ENCODE measurements around the gene HECA.

GRCh38 chr6:139099984-139100383 lies 34.9 kb upstream of the HECA start:
- TF ChIP-seq, protein P1, sequence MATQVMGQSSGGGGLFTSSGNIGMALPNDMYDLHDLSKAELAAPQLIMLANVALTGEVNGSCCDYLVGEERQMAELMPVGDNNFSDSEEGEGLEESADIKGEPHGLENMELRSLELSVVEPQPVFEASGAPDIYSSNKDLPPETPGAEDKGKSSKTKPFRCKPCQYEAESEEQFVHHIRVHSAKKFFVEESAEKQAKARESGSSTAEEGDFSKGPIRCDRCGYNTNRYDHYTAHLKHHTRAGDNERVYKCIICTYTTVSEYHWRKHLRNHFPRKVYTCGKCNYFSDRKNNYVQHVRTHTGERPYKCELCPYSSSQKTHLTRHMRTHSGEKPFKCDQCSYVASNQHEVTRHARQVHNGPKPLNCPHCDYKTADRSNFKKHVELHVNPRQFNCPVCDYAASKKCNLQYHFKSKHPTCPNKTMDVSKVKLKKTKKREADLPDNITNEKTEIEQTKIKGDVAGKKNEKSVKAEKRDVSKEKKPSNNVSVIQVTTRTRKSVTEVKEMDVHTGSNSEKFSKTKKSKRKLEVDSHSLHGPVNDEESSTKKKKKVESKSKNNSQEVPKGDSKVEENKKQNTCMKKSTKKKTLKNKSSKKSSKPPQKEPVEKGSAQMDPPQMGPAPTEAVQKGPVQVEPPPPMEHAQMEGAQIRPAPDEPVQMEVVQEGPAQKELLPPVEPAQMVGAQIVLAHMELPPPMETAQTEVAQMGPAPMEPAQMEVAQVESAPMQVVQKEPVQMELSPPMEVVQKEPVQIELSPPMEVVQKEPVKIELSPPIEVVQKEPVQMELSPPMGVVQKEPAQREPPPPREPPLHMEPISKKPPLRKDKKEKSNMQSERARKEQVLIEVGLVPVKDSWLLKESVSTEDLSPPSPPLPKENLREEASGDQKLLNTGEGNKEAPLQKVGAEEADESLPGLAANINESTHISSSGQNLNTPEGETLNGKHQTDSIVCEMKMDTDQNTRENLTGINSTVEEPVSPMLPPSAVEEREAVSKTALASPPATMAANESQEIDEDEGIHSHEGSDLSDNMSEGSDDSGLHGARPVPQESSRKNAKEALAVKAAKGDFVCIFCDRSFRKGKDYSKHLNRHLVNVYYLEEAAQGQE (IDR thresholded peaks at IDR 0.05; ENCODE audit: low read depth, low read length), result no peak
- TF ChIP-seq GATA2 (CRISPR knock-in tag; IDR thresholded peaks at IDR 0.05) (no peak), CTCF (IDR thresholded peaks at IDR 0.05) (no peak), RAD21 (IDR thresholded peaks at IDR 0.05; ENCODE audit: low read length) (no peak), SIN3A (IDR thresholded peaks at IDR 0.05; ENCODE audit: borderline replicate concordance, low read depth, low read length) (no peak), EZH2phosphoT487 (IDR thresholded peaks at IDR 0.05; ENCODE audit: borderline replicate concordance, low read depth) (no peak), YY1 (IDR thresholded peaks at IDR 0.05; ENCODE audit: low read depth) (no peak)
